Measurements from ENCODE around the gene TNIK.
A peak's percentile ranks its signal among the peaks of the same experiment; 100 is the strongest.

Gene TNIK

GRCh38 chr3:171194965-171195364 lies 265.2 kb downstream of the TNIK start:
- Histone ChIP-seq H3K4me3 (no peak overlapping the region), H3K27ac (no peak overlapping the region)

- Histone ChIP-seq H3K4me3 (no peak overlapping the region), H3K27ac (no peak overlapping the region)
Observed at GRCh38 chr3:171193693-171194092, 266.5 kb downstream of the TNIK start.

GRCh38 chr3:171192176-171192854 lies 267.9 kb downstream of the TNIK start:
- H3K27ac ChIP-seq = no peak overlapping the region
- no peak overlapping the region for H3K4me3 ChIP-seq

- Histone ChIP-seq H3K27ac (no peak overlapping the region), H3K4me3 (no peak overlapping the region)
Observed at GRCh38 chr3:171190668-171191067, 269.5 kb downstream of the TNIK start.

- Histone ChIP-seq H3K4me3 (no peak overlapping the region), H3K27ac (no peak overlapping the region)
Observed at GRCh38 chr3:171189394-171190080, 270.7 kb downstream of the TNIK start.

GRCh38 chr3:171187706-171188290 lies 272.4 kb downstream of the TNIK start:
- Histone ChIP-seq H3K4me3 (no peak overlapping the region), H3K27ac (no peak overlapping the region)

GRCh38 chr3:171186817-171187500 lies 273.2 kb downstream of the TNIK start:
- Histone ChIP-seq H3K27ac (no peak overlapping the region), H3K4me3 (no peak overlapping the region)

- H3K27ac ChIP-seq = no peak overlapping the region
- no peak overlapping the region for H3K4me3 ChIP-seq
Observed at GRCh38 chr3:171186383-171186782, 273.8 kb downstream of the TNIK start.

- Histone ChIP-seq H3K27ac (no peak overlapping the region), H3K4me3 (no peak overlapping the region)
Observed at GRCh38 chr3:171185959-171186358, 274.2 kb downstream of the TNIK start.

- no peak overlapping the region for H3K27ac ChIP-seq
Observed at GRCh38 chr3:171184372-171184771, 275.8 kb downstream of the TNIK start.

GRCh38 chr3:171183042-171183441 lies 277.2 kb downstream of the TNIK start:
- no peak overlapping the region for H3K27ac ChIP-seq

More at GRCh38 chr3:171184372-171184771, 275.8 kb downstream of the TNIK start:
- H3K4me3 ChIP-seq = no peak overlapping the region

GRCh38 chr3:171181907-171182690 lies 278.1 kb downstream of the TNIK start:
- no peak overlapping the region for H3K27ac ChIP-seq
- H3K4me3 ChIP-seq = no peak overlapping the region

More at GRCh38 chr3:171183042-171183441, 277.2 kb downstream of the TNIK start:
- no peak overlapping the region for H3K4me3 ChIP-seq

- H3K27ac ChIP-seq = no peak overlapping the region
- no peak overlapping the region for H3K4me3 ChIP-seq
Observed at GRCh38 chr3:171178714-171179113, 281.5 kb downstream of the TNIK start.

GRCh38 chr3:171177553-171177952 lies 282.7 kb downstream of the TNIK start:
- Histone ChIP-seq H3K4me3 (no peak overlapping the region), H3K27ac (no peak overlapping the region)

GRCh38 chr3:171177056-171177455 lies 283.1 kb downstream of the TNIK start:
- Histone ChIP-seq H3K4me3 (no peak overlapping the region), H3K27ac (no peak overlapping the region)

GRCh38 chr3:171176244-171176933 lies 283.8 kb downstream of the TNIK start:
- Histone ChIP-seq H3K27ac (no peak overlapping the region), H3K4me3 (no peak overlapping the region)

GRCh38 chr3:171175741-171176234 lies 284.4 kb downstream of the TNIK start:
- Histone ChIP-seq H3K4me3 (no peak overlapping the region), H3K27ac (peak overlapping the region in 2 of 21 experiments; percentile 18 to 34)

- no peak overlapping the region for H3K4me3 ChIP-seq
- no peak overlapping the region for H3K27ac ChIP-seq
Observed at GRCh38 chr3:171173736-171174135, 286.5 kb downstream of the TNIK start.

GRCh38 chr3:171172070-171172469 lies 288.1 kb downstream of the TNIK start:
- no peak overlapping the region for H3K4me3 ChIP-seq
- H3K27ac ChIP-seq = no peak overlapping the region

All from skin epidermis (tissue), 12 donors.